Measurements from ENCODE around the gene MEOX1.
"Not testable (repeated sequence)": the region's sequence is repeated elsewhere in the genome, so short reads cannot be mapped to it uniquely, and the experiment has no call there.

Gene MEOX1

GRCh38 chr17:43695970-43696865 is 34.5 kb upstream of the MEOX1 start:
- H3K9me3 ChIP-seq (replicated peaks; ENCODE audit: low read length) = no peaks in the 10 kb centered on the region
- peaks cover 27% of the 10 kb centered on the region for H3K4me1 ChIP-seq (ENCODE audit: control insufficient read depth, insufficient read depth, low read length)
- no peak overlapping the region for H3K4me3 ChIP-seq (ENCODE audit: low read length)
- peaks cover 4% of the 10 kb centered on the region for H3K27me3 ChIP-seq (ENCODE audit: control insufficient read depth, insufficient read depth, low read length)
- no peak overlapping the region for H3K9ac ChIP-seq (ENCODE audit: low read depth, low read length)
- H3K36me3 ChIP-seq (ENCODE audit: insufficient read depth, low read length) = no peaks in the 10 kb centered on the region
- H3K4me2 ChIP-seq (ENCODE audit: low read length) = peak overlapping the region; percentile 11

DNA sequence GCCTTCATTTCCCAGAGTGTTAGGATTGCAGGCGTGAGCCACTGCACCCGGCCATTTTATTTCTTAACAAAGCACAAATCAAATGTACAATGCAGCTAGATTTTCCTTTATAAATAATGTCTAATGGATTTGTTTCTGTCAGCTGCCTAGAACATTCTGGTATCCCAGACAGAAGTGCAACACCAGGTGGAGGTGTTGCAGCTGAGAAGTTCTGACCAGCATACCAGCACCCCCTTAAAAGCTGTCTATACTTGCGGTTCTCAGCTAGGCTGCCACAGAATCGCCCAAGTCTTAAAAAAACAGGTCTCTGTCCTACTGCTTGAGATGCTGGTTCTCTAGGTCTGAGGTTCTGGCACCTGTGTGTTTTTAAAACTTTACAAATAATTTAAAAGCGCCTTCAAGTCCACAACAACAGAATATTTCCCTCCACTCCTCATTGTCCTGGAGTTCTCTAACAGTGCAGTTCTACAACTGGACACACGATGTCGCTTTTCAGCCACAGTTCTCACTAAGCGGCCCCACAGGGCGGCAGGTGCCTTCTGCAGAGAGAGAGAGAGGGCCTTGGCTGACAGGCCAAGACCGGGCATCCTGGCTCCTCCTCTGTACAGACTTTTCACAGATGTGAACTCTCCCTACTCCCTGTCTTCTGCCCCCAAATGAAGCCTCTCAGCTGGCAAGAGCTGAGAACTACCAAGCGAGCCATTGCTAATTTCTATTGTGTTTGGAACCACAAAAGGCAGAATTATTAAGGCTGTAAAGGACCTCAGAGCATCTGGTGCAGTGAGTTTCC is 32.6 kb upstream of the MEOX1 start:
- H3K36me3 ChIP-seq (ENCODE audit: insufficient read depth, low read length) = no peaks in the 10 kb centered on the region
- H3K4me2 ChIP-seq (ENCODE audit: low read length) = no peak overlapping the region

DNA sequence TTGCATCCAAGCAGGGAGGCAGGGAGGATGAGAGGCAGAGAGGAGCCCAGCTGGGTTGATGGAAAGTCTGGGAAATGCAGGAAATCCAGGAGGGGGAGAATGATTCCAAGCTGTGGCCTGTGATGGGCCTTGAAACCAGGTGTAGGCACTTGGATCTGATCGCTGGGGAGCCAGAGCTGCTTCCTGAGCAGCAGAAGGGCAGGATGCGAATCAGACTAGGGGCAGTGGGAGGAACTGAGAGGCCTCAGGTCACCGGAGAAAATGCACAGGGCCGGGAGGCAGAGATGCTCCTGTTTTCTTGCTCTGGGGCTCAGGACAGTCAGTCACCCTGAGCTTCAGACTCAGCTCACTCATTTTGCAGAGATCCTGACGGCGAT is 29.6 kb upstream of the MEOX1 start:
- H3K4me2 ChIP-seq (ENCODE audit: low read length) = no peak overlapping the region
- H3K27me3 ChIP-seq (ENCODE audit: control insufficient read depth, insufficient read depth, low read length) = peaks cover 32% of the 10 kb centered on the region
- peaks cover 7% of the 10 kb centered on the region for H3K4me1 ChIP-seq (ENCODE audit: control insufficient read depth, insufficient read depth, low read length)
- no peak overlapping the region for H3K9ac ChIP-seq (ENCODE audit: low read depth, low read length)
- no peaks in the 10 kb centered on the region for H3K36me3 ChIP-seq (ENCODE audit: insufficient read depth, low read length)
- no peak overlapping the region for H3K4me3 ChIP-seq (ENCODE audit: low read length)
- H3K9me3 ChIP-seq (replicated peaks; ENCODE audit: low read length) = no peaks in the 10 kb centered on the region

More for the DNA sequence above, 32.6 kb upstream of the MEOX1 start:
- Histone ChIP-seq H3K9me3 (replicated peaks; ENCODE audit: low read length) (no peaks in the 10 kb centered on the region), H3K4me3 (ENCODE audit: low read length) (no peak overlapping the region), H3K4me1 (ENCODE audit: control insufficient read depth, insufficient read depth, low read length) (peaks cover 14% of the 10 kb centered on the region), H3K27me3 (ENCODE audit: control insufficient read depth, insufficient read depth, low read length) (peaks cover 12% of the 10 kb centered on the region), H3K9ac (ENCODE audit: low read depth, low read length) (no peak overlapping the region)

GRCh38 chr17:43690624-43691316 is 29.0 kb upstream of the MEOX1 start:
- no peak overlapping the region for H3K9ac ChIP-seq (ENCODE audit: low read depth, low read length)
- H3K4me3 ChIP-seq (ENCODE audit: low read length) = no peak overlapping the region
- H3K9me3 ChIP-seq (replicated peaks; ENCODE audit: low read length) = no peaks in the 10 kb centered on the region
- peaks cover 2% of the 10 kb centered on the region for H3K4me1 ChIP-seq (ENCODE audit: control insufficient read depth, insufficient read depth, low read length)
- H3K4me2 ChIP-seq (ENCODE audit: low read length) = no peak overlapping the region
- peaks cover 32% of the 10 kb centered on the region for H3K27me3 ChIP-seq (ENCODE audit: control insufficient read depth, insufficient read depth, low read length)
- no peaks in the 10 kb centered on the region for H3K36me3 ChIP-seq (ENCODE audit: insufficient read depth, low read length)

GRCh38 chr17:43689814-43690213 is 28.1 kb upstream of the MEOX1 start:
- Histone ChIP-seq H3K4me2 (ENCODE audit: low read length) (no peak overlapping the region), H3K36me3 (ENCODE audit: insufficient read depth, low read length) (no peaks in the 10 kb centered on the region), H3K4me3 (ENCODE audit: low read length) (no peak overlapping the region), H3K4me1 (ENCODE audit: control insufficient read depth, insufficient read depth, low read length) (no peaks in the 10 kb centered on the region), H3K9me3 (replicated peaks; ENCODE audit: low read length) (no peaks in the 10 kb centered on the region), H3K9ac (ENCODE audit: low read depth, low read length) (no peak overlapping the region), H3K27me3 (ENCODE audit: control insufficient read depth, insufficient read depth, low read length) (peaks cover 37% of the 10 kb centered on the region)

- Histone ChIP-seq H3K4me1 (ENCODE audit: control insufficient read depth, insufficient read depth, low read length) (no peaks in the 10 kb centered on the region), H3K36me3 (ENCODE audit: insufficient read depth, low read length) (no peaks in the 10 kb centered on the region), H3K4me2 (ENCODE audit: low read length) (no peak overlapping the region), H3K9me3 (replicated peaks; ENCODE audit: low read length) (no peaks in the 10 kb centered on the region), H3K27me3 (ENCODE audit: control insufficient read depth, insufficient read depth, low read length) (peaks cover 42% of the 10 kb centered on the region), H3K9ac (ENCODE audit: low read depth, low read length) (no peak overlapping the region), H3K4me3 (ENCODE audit: low read length) (no peak overlapping the region)
Observed at GRCh38 chr17:43689131-43689530, 27.4 kb upstream of the MEOX1 start.

DNA sequence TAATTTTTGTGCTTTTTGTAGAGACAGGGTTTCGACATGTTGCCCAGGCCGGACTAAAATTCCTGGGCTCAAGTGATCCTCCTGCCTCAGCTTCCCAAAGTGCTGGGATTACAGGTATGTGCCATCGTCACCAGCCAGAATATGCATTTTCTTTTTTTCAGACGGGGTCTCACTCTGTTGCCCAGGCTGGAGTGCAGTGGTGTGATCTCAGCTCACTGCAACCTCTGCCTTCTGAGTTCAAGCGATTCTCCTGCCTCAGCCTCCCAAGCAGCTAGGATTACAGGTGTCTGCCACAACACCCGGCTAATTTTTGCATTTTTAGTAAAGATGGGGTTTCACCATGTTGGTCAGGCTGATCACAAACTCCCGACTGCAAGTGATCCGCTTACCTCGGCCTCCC is 25.2 kb upstream of the MEOX1 start:
- not testable (repeated sequence) for H3K4me1 ChIP-seq (ENCODE audit: control insufficient read depth, insufficient read depth, low read length); H3K4me3 ChIP-seq (ENCODE audit: low read length); H3K4me2 ChIP-seq (ENCODE audit: low read length); H3K9ac ChIP-seq (ENCODE audit: low read depth, low read length); H3K9me3 ChIP-seq (replicated peaks; ENCODE audit: low read length); H3K36me3 ChIP-seq (ENCODE audit: insufficient read depth, low read length)
- H3K27me3 ChIP-seq (ENCODE audit: control insufficient read depth, insufficient read depth, low read length) = peaks cover 44% of the 10 kb centered on the region

DNA sequence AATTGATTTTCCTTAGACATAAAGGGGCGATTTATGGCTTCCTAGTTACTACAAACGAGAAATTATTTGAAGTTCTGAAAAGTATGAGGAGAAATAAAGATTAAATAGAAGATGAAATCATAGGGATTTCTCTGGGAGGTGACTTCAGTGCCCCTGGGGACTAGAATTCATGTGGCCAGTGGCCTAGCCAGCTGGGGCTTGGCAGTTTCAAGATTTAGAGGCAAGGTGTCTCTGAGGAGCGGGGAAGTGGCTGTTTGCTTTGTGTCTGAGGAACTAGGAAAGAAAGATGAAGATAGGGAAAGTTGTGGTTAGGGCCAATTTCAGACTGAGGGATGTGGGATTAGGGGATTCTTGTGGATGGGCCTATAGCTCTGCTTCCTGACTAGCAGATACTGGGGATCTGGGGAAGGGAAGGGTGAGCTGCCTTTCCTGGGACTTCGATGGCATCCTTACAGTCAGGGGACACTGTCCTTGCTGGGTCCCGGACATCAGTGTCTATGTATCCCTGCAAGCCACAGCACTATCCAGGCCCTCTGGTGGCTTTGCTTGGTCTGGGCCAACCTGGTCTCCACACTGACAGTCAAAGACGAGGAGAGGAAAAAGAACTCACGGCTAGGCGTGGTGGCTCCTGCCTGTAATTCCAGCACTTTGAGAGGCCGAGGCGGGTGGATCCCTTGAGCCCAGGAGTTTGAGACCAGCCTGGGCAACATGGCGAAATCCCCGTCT is 22.4 kb upstream of the MEOX1 start:
- Histone ChIP-seq H3K36me3 (ENCODE audit: insufficient read depth, low read length) (no peaks in the 10 kb centered on the region), H3K4me2 (ENCODE audit: low read length) (no peak overlapping the region), H3K9ac (ENCODE audit: low read depth, low read length) (no peak overlapping the region), H3K4me3 (ENCODE audit: low read length) (no peak overlapping the region), H3K27me3 (ENCODE audit: control insufficient read depth, insufficient read depth, low read length) (peaks cover 49% of the 10 kb centered on the region), H3K4me1 (ENCODE audit: control insufficient read depth, insufficient read depth, low read length) (no peaks in the 10 kb centered on the region), H3K9me3 (replicated peaks; ENCODE audit: low read length) (no peaks in the 10 kb centered on the region)

- Histone ChIP-seq H3K4me1 (ENCODE audit: control insufficient read depth, insufficient read depth, low read length) (peaks cover 2% of the 10 kb centered on the region), H3K27me3 (ENCODE audit: control insufficient read depth, insufficient read depth, low read length) (peaks cover 31% of the 10 kb centered on the region), H3K36me3 (ENCODE audit: insufficient read depth, low read length) (no peaks in the 10 kb centered on the region), H3K9ac (ENCODE audit: low read depth, low read length) (no peak overlapping the region), H3K4me2 (ENCODE audit: low read length) (no peak overlapping the region), H3K9me3 (replicated peaks; ENCODE audit: low read length) (no peaks in the 10 kb centered on the region), H3K4me3 (ENCODE audit: low read length) (no peak overlapping the region)
Observed at GRCh38 chr17:43680461-43680860, 18.7 kb upstream of the MEOX1 start.

DNA sequence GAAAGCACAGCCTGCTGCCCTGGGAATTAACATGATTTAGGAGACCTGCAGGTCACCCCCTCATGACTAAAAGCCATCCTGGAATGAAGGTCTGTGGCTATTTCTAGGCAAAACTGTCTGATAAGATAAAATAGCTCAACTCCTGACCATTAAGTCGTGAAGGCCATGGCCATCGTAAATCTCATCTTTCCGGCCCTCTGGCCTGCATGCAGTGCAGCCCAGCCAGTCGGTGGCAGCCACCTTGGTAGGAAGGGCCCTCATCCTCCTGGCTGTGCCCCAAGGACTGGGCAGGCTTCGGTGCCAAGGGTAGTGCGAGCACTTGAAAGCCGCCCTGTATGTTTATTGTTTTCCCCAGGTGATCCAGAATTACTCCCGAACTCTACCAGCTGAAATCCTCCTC is 18.2 kb upstream of the MEOX1 start:
- H3K9me3 ChIP-seq (replicated peaks; ENCODE audit: low read length) = no peaks in the 10 kb centered on the region
- H3K27me3 ChIP-seq (ENCODE audit: control insufficient read depth, insufficient read depth, low read length) = peaks cover 28% of the 10 kb centered on the region
- H3K4me1 ChIP-seq (ENCODE audit: control insufficient read depth, insufficient read depth, low read length) = peaks cover 2% of the 10 kb centered on the region
- no peak overlapping the region for H3K9ac ChIP-seq (ENCODE audit: low read depth, low read length)
- no peaks in the 10 kb centered on the region for H3K36me3 ChIP-seq (ENCODE audit: insufficient read depth, low read length)
- no peak overlapping the region for H3K4me2 ChIP-seq (ENCODE audit: low read length)
- H3K4me3 ChIP-seq (ENCODE audit: low read length) = no peak overlapping the region

GRCh38 chr17:43679401-43679800 is 17.7 kb upstream of the MEOX1 start:
- H3K4me3 ChIP-seq (ENCODE audit: low read length) = no peak overlapping the region
- H3K36me3 ChIP-seq (ENCODE audit: insufficient read depth, low read length) = no peaks in the 10 kb centered on the region
- no peaks in the 10 kb centered on the region for H3K9me3 ChIP-seq (replicated peaks; ENCODE audit: low read length)
- no peak overlapping the region for H3K9ac ChIP-seq (ENCODE audit: low read depth, low read length)
- peaks cover 23% of the 10 kb centered on the region for H3K27me3 ChIP-seq (ENCODE audit: control insufficient read depth, insufficient read depth, low read length)
- H3K4me2 ChIP-seq (ENCODE audit: low read length) = no peak overlapping the region
- H3K4me1 ChIP-seq (ENCODE audit: control insufficient read depth, insufficient read depth, low read length) = peaks cover 2% of the 10 kb centered on the region

All from skeletal muscle satellite cell (primary cell).